ENCODE data around the gene COL18A1.

COL18A1 gene

GRCh38 chr21:45429221-45430175 is 24.5 kb downstream of the COL18A1 start:
- in situ Hi-C loops (cut with HindIII; ENCODE audit: low pct_ligation_motif_present, low sequenced_read_pairs) = no loop called here
- Histone ChIP-seq H3K4me3 (ENCODE audit: low read depth, low read length) (no peak overlapping the region), H3K27ac (peak overlapping the region; percentile 84), H3K27me3 (replicated peaks) (no peaks in the 10 kb centered on the region), H3K36me3 (replicated peaks) (peaks cover 3% of the 10 kb centered on the region)
- TF ChIP-seq CTCF (IDR thresholded peaks at IDR 0.05; ENCODE audit: low read depth, low read length, missing control alignments) = no peak
- no peak for DNase-seq

- Histone ChIP-seq H3K4me3 (ENCODE audit: low read depth, low read length) (no peak overlapping the region), H3K27ac (peak overlapping the region; percentile 84), H3K27me3 (replicated peaks) (no peaks in the 10 kb centered on the region), H3K36me3 (replicated peaks) (peaks cover 3% of the 10 kb centered on the region)
- DNase-seq = peak; percentile 81
- TF ChIP-seq CTCF (IDR thresholded peaks at IDR 0.05; ENCODE audit: low read depth, low read length, missing control alignments) = no peak
- in situ Hi-C loops (cut with HindIII; ENCODE audit: low pct_ligation_motif_present, low sequenced_read_pairs) = no loop called here
Observed at GRCh38 chr21:45430521-45431501, 25.8 kb downstream of the COL18A1 start.

GRCh38 chr21:45431781-45432572 is 27.0 kb downstream of the COL18A1 start:
- Histone ChIP-seq H3K36me3 (replicated peaks) (peaks cover 3% of the 10 kb centered on the region), H3K27me3 (replicated peaks) (no peaks in the 10 kb centered on the region)

GRCh38 chr21:45432575-45433255 is 27.8 kb downstream of the COL18A1 start:
- DNase-seq = peak; percentile 39
- no peak overlapping the region for H3K4me3 ChIP-seq (ENCODE audit: low read depth, low read length)
- no peak for TF ChIP-seq CTCF (IDR thresholded peaks at IDR 0.05; ENCODE audit: low read depth, low read length, missing control alignments)
- peaks cover 3% of the 10 kb centered on the region for H3K36me3 ChIP-seq (replicated peaks)
- no peaks in the 10 kb centered on the region for H3K27me3 ChIP-seq (replicated peaks)
- peak overlapping the region; percentile 42 for H3K27ac ChIP-seq
- in situ Hi-C loops (cut with HindIII; ENCODE audit: low pct_ligation_motif_present, low sequenced_read_pairs) = no loop called here

More at GRCh38 chr21:45431781-45432572, 27.0 kb downstream of the COL18A1 start:
- H3K4me3 ChIP-seq (ENCODE audit: low read depth, low read length) = no peak overlapping the region
- DNase-seq = no peak
- peak overlapping the region; percentile 42 for H3K27ac ChIP-seq
- in situ Hi-C loops (cut with HindIII; ENCODE audit: low pct_ligation_motif_present, low sequenced_read_pairs) = no loop called here
- no peak for TF ChIP-seq CTCF (IDR thresholded peaks at IDR 0.05; ENCODE audit: low read depth, low read length, missing control alignments)

- no peak for TF ChIP-seq CTCF (IDR thresholded peaks at IDR 0.05; ENCODE audit: low read depth, low read length, missing control alignments)
- in situ Hi-C loops (cut with HindIII; ENCODE audit: low pct_ligation_motif_present, low sequenced_read_pairs) = no loop called here
- Histone ChIP-seq H3K27me3 (replicated peaks) (no peaks in the 10 kb centered on the region), H3K4me3 (ENCODE audit: low read depth, low read length) (no peak overlapping the region), H3K27ac (peak overlapping the region; percentile 42), H3K36me3 (replicated peaks) (peaks cover 3% of the 10 kb centered on the region)
- DNase-seq = no peak
Observed at GRCh38 chr21:45433301-45433700, 28.3 kb downstream of the COL18A1 start.
